ENCODE measurements around the gene KIF25. TPM values are rescaled to one million over a fixed set of nuclear protein-coding genes. Genes with fewer than 3 reads are reported as not detected.

Gene KIF25
- total and polyA plus RNA-seq, 8 donors, result 0.23 to 0.35 (median 0.26) TPM; not detected in 4

DNA sequence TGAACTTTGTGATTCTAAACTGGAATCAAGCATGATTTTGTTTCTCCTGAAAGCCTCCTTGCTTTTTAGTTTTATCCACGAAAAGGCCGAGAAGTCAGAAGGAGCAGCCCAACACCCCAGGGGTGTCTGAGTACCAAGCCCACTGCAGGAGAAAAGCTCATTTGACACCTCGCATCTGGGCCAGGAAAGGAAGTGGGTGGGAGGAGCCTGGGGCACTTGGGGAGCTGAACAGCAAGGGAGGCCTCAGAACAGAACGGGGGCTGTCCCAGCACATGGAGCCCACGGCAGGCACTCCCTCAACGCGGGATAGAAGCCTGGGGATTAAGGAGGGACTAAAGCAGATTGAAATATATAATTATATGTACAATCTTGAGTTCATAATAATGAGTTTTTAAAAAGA is 6.6 kb downstream of the KIF25 start:
- FAIRE-seq (no peak), ATAC-seq (no peak), DNase-seq (no peak)
- Histone ChIP-seq H3K27ac (no peak overlapping the region), H3K27me3 (no peaks in the 10 kb centered on the region), H3K4me1 (no peaks in the 10 kb centered on the region), H3K4me3 (no peak overlapping the region), H3K9me3 (no peaks in the 10 kb centered on the region), H3K36me3 (no peaks in the 10 kb centered on the region)
- intact Hi-C loops (cut with DNase I), result no loop called here
- 81 to 87% methylated on average over 7 of the region's 7 CpGs for WGBS, 2 donors
- no peak for TF ChIP-seq CTCF (IDR thresholded peaks at IDR 0.05)

- no peak for TF ChIP-seq CTCF (IDR thresholded peaks at IDR 0.05)
- DNase-seq, result no peak
- ATAC-seq, result no peak
- Histone ChIP-seq H3K4me1 (no peaks in the 10 kb centered on the region), H3K36me3 (no peaks in the 10 kb centered on the region), H3K9me3 (no peaks in the 10 kb centered on the region), H3K27me3 (no peaks in the 10 kb centered on the region), H3K27ac (no peak overlapping the region), H3K4me3 (no peak overlapping the region)
- 75 to 85% methylated on average over 11 of the region's 11 CpGs for WGBS, 2 donors
- FAIRE-seq, result no peak
- intact Hi-C loops (cut with DNase I), result no loop called here
Observed at GRCh38 chr6:168004945-168005344, 7.5 kb downstream of the KIF25 start.

GRCh38 chr6:168005796-168006195 is 8.3 kb downstream of the KIF25 start:
- Histone ChIP-seq H3K4me3 (no peak overlapping the region), H3K36me3 (no peaks in the 10 kb centered on the region), H3K9me3 (no peaks in the 10 kb centered on the region), H3K27me3 (no peaks in the 10 kb centered on the region), H3K4me1 (no peaks in the 10 kb centered on the region), H3K27ac (no peak overlapping the region)
- 77 to 87% methylated on average over 6 of the region's 6 CpGs for WGBS, 2 donors
- FAIRE-seq (no peak), DNase-seq (no peak), ATAC-seq (no peak)
- TF ChIP-seq CTCF (IDR thresholded peaks at IDR 0.05), result no peak
- intact Hi-C loops (cut with DNase I), result no loop called here

- DNase-seq (peak in 2 of 6 donors; percentile 35 to 48), FAIRE-seq (no peak), ATAC-seq (peak in 3 of 4 donors; percentile 68 to 92 (median 89))
- TF ChIP-seq CTCF (IDR thresholded peaks at IDR 0.05), result no peak
- Histone ChIP-seq H3K36me3 (no peaks in the 10 kb centered on the region), H3K27me3 (no peaks in the 10 kb centered on the region), H3K4me3 (no peak overlapping the region), H3K4me1 (no peaks in the 10 kb centered on the region), H3K9me3 (no peaks in the 10 kb centered on the region), H3K27ac (peak overlapping the region in 3 of 4 donors; percentile 6 to 57 (median 44))
- WGBS, 2 donors, result 49 to 62% methylated on average over 3 of the region's 3 CpGs
- intact Hi-C loops (cut with DNase I), result no loop called here
Observed at GRCh38 chr6:168007592-168008338, 10.3 kb downstream of the KIF25 start.

- Histone ChIP-seq H3K27ac (no peak overlapping the region), H3K4me1 (no peaks in the 10 kb centered on the region), H3K27me3 (no peaks in the 10 kb centered on the region), H3K4me3 (no peak overlapping the region), H3K9me3 (no peaks in the 10 kb centered on the region), H3K36me3 (no peaks in the 10 kb centered on the region)
- FAIRE-seq, result no peak
- 76% methylated on average over 3 of the region's 3 CpGs for WGBS, 2 donors
- no peak for DNase-seq
- no peak for ATAC-seq
- intact Hi-C loops (cut with DNase I), result no loop called here
- TF ChIP-seq CTCF (IDR thresholded peaks at IDR 0.05), result no peak
Observed at GRCh38 chr6:168009331-168009730, 11.9 kb downstream of the KIF25 start.

Data from pancreas (tissue), 10 donors.